GM19468 (cell line): Measurements from ENCODE around the gene ZPBP2.
"Not testable (repeated sequence)": the region's sequence is repeated elsewhere in the genome, so short reads cannot be mapped to it uniquely, and the experiment has no call there.

Experiments used
- ATAC-seq: cut with Tn5 transposase; IDR thresholded peaks from one replicate; pipeline ENCODE4 v1.9.1; 2021; ENCODE audit warnings: mild to moderate bottlenecking, moderate library complexity, moderate number of reproducible peaks; ENCODE audit not compliant: unreplicated experiment; ENCODE audit errors: extremely low read depth

The ZPBP2 gene

DNA sequence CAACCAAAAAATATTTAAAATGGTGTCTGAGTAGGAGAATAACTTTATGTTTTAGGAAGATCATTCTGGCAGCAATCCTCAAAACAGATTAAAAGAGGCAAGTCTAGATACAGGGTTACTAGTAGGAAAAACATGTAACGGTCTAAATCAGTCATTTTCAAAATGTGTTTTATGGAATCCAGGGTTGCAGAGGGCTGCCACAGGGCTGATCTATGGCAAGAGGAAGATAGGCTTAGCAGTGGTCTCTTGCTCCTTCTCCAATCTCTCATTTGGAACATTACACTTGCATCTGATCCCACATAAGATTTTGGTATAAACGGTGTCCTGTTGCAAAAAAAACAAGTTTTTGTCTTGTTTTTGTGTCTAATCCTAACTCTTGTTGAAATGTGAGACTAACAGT, 13.1 kb upstream of the ZPBP2 start:
- no peak for ATAC-seq

DNA sequence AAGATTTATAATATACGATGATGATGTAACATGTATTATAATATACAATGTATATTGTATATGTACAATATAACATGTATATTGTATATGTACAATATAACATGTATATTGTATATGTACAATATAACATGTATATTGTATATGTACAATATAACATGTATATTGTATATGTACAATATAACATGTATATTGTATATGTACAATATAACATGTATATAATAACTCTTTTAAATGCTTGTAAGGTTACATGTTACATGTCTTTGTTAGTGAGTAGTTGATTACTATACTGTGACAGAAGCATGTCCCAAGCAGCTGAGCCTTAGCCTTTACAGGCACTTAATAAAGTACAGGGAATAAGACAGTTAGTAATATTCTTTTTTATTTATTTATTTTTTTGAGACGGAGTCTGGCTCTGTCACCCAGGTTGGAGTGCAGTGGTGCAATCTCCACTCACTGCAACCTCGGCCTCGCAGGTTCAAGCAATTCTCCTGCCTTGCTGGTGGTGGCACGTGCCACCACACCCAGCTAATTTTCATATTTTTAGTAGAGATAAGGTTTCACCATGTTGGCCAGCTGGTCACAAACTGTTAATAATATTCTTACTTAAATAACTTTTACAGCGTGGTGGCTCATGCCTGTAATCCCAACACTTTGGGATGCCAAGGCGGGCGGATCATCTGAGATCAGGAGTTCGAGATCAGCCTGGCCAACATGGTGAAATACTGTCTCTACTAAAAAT, 11.9 kb upstream of the ZPBP2 start:
- ATAC-seq: not testable (repeated sequence)

DNA sequence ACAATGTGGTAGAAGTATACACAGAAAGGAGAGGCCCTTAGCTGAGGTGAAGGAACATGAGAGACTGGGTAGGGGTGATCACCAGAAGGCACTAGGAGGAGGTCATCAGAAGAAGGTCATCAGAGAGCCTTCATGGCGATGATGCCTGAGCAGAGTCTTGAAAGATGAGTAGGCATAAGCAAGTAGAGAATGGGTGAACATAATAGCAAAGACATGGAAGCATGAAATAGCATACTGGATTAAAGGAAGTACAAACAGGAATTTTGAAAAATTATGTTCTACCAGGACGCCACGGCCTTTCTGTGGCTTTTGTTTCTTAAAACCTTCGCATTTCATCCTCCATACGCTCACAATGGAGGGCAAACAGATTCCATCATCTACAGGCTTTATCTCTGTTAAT, 6.8 kb upstream of the ZPBP2 start:
- no peak for ATAC-seq

DNA sequence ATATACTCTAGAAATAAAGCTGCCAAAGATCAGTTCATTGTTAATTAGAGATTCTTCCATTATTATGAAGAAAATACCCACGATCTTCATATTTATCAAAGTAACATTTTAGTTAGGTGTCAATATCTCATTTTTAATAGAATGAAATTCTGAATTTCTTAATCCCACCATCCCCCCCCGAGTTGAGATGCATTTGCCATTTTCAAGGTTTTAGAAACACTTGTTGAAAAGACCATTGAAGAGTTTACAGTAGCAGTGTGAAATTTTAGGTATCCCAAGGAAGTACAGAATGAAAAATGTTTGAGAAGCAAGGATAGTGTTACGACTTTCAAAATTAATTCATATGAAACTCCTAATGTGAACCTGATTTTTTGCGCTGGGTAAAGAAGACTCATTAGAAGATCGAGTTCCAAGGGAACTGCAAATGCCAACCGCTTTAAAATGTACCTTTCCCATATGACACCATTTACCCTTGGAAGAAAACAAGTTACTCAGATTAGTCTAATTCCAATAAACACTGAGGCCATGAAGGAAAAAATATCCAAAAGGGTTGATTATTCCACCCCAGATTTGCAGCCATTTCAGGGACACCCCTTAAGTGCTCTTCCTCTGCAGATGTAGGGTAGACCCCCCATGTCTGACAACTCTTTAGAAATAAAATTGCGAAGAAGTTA, 4.6 kb upstream of the ZPBP2 start:
- no peak for ATAC-seq

DNA sequence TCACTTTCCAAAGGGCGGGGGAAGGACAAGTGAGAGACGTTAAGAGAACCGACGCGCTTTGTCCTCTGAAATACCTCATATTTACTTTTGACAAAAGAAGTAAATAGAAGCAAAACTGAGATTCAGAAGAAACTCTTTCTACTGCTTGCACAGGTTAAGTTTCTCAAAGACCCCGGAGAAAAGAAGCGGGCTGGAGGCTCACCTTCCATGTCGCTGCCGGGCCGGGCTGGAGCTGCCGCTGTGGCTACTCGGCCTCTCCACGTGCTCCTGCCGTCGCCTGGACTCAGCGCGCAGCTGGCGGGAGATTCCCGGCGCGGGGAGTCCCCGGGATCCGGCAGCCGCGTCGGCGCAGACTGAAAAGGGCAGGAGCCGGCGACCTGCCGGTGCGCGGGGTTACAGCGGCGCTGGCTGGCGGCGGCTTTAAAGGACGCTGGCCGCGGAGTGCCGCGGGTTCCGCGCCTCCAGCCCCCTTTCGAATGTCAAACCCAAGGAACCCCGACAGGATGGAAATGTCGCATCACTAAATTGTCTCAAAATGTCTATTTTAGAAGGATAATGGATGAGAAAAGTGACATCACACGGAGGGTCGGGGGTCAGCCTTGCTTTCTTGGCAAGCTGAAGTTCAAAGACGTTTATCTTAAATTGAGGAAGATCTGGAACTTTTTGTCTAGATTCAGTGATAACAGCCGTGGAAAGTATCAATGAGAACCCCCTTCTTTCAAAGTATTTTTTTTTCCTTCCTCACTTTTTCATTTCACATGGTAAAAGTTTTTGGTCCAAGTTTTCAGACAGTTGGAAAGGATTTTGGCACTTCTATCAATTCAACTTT, 3.9 kb upstream of the ZPBP2 start, which contains the start of gene IKZF3:
Gene IKZF3, minus strand, starts transcription at position 395 of the 829 bp plus-strand sequence. Its CDS starts 186 bp downstream, at position 209.
- peak; percentile 25 for ATAC-seq

DNA sequence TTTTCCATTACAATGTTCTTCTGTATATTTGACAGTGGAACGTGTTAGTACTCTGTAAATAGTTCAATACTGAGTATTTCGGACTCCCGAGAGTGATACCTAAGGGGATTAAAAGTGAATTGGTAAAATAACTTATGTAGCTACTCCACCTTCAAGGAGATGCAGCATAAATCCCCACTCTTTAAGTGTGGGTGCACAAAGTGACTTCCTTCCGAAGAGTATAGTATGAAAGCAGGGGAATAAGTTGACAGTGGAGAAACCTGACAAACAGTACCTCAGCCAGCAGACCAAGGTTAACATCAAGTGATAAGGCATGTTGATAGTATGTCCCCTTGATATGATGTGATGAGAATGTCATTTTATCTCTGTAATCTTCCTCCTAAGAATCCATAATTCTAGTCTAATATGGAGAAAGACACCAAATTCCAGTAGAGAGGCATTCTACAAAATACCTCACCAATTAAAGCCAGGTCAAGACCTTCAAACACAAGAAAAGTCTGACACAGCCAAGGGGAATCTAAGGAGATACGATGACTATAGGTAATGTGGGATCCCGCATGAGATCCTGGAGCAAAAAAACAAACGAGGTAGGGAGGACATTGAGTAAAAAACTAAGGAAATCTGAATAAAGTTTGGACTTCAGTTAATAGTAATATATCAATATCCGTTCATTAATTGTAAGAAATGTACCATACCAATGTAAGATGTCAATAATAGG, 1.8 kb upstream of the ZPBP2 start:
- no peak for ATAC-seq

DNA sequence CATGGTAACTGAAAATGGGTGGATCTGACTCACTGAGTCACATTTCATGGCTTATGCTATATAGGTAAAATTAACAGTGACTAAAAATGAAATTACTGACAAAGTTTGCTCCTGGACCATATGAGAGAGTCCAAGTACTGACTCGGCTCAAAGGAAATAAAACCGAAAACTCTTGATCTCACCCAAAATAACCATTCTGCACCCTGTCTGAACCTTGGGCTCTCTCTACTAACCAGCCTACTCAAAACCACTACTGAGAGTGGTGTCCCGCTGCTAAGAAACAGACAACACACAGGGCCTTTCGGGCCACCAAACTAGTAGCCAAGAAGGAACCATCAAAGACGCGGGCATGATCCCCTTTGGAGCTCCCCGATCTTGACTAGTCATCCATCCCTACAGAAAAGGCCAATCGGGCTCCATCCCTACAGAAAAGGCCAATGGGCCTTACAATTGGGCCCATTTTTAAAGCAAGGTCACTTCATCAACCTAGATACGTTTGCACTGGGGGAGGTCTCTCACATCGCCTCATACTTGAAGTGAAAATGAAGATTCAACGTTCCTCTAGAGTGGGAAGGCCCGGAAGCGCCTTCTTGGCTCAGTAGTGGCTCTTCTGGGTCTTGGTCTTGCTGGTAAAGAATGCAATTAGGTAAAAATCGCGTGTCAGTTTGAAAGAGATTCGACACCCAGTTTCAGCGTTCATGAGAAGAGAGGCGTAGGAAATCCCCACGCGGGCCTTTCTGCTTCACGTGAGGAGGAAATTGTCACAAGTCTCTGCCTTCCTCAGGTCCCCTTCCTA, 720 bp upstream of the ZPBP2 start:
- no peak for ATAC-seq

DNA sequence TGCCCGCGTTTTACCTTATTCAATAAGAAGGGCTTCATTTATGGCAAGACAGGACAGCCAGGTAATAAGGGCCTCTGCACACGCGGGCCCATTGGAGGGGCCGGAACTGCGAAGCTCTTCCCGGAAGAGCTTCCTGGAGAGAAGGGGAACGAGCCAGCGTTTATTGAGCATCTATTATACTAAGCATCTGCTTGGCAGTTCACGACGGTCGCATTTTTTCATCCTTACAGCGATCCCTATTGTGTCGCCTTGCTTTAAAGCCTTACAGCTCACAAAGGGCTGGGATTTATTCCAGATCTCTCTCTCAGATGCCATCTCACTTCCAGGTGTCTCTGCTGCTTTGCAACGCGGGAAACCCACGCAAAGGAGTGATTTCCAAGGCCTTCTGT, 546 bp downstream of the ZPBP2 start:
- ATAC-seq: no peak

DNA sequence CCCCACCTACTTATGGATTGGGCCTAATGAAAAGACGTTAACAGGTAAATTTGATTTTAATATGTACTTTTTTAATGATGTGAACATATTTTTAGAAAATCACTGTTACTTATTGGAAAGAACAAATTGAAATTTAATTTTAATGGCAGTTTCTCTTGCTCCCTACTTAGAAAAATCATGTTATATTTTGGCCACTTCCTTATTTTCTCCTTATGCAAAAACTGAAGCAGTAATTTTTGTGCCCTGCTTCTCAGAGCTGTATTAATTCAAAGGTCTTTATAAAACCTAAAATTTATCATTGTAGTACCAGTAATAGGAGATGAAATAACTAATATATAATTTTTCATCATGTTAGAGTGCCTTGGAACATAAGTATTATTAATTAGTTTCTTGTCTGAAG, 2.8 kb downstream of the ZPBP2 start:
- ATAC-seq: no peak

DNA sequence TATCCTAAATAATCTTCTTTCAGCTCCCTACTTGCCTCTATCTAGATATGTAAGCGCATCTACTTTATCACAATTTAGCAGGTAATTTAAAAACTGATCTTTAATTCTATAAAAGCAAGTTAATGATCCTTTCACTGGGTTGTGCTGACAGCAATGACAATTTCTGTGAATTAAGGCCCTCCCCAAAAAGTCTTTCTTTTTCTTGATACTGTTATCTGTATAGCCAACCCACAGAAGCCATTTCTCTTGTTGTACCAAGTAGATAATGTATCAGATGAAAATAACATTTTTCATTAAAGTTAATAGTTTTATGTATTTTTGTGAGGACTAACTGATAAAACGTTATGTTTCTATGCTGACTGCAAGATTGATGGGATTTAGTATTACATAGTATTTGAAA, 3.8 kb downstream of the ZPBP2 start:
- no peak for ATAC-seq

DNA sequence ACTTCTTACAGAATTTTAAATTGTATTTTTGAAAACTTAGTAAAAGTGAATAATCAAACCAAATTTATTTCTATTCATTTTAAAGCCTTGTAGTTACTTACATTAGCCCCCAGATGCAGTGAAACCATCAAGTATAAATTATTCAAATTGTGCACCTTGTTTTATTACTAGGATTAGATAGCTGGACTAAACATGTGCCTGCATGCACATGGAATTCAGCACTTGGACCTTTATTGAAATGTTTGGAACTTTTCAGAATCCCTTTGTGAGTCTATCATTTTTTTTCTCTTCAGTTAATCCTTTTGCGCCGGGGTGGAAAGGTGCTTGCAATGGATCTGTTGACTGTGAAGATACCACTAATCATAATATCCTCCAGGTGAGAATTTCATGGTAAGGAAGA, 4.7 kb downstream of the ZPBP2 start:
- ATAC-seq: no peak

DNA sequence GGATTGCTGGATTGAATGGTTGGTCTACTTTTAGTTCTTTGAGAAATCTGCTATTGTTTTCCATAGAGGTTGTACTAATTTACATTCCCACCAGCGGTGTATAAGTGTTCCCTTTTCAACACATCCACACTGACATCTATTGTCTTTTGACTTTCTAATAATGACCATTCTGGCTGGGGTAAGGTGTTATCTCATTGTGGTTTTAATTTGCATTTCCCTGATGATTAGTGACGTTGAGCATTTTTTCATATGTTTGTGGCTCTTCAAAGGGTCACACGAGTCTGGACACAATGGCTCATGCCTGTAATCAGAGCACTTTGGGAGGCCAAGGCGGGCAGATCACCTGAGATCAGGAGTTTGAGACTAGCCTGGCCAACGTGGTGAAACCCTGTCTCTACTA, 18.1 kb downstream of the ZPBP2 start:
- not testable (repeated sequence) for ATAC-seq

DNA sequence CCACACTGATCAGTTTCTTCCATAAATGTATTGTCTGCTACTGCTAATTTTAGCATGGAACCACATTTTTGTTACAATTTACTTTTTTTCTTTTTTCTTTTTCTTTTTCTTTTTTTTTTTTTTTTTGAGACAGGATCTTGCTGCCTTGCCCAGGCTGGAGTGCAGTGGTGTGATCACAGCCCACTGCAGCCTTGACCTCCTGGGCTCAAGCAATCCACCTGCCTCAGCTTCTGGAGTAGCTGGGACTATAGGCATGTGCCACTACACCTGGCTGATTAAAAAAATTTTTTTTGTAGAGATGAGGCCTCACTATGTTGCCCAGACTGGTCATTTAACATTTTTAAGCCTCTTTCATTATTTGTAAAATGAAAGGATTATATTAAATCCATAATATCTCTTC, 19.1 kb downstream of the ZPBP2 start:
- ATAC-seq: no peak

DNA sequence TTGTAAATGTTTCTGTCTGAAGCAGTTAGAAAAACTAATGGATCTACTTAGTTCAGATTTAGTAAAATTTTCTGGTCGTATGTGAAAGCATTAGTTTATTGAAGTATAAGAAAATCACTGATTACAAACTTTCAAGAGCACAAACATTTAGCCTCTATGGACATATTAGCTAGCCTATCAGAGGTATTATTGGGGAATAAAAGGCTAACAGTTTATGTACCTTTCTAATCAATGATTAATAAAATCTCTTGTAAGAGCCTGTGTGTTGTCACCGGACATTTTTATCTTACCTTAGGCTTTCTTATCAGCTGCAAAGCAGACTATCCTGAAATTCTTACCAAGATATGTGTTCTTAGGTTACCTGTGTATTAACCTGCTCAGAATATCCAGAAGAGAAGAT, 21.2 kb downstream of the ZPBP2 start:
- no peak for ATAC-seq

DNA sequence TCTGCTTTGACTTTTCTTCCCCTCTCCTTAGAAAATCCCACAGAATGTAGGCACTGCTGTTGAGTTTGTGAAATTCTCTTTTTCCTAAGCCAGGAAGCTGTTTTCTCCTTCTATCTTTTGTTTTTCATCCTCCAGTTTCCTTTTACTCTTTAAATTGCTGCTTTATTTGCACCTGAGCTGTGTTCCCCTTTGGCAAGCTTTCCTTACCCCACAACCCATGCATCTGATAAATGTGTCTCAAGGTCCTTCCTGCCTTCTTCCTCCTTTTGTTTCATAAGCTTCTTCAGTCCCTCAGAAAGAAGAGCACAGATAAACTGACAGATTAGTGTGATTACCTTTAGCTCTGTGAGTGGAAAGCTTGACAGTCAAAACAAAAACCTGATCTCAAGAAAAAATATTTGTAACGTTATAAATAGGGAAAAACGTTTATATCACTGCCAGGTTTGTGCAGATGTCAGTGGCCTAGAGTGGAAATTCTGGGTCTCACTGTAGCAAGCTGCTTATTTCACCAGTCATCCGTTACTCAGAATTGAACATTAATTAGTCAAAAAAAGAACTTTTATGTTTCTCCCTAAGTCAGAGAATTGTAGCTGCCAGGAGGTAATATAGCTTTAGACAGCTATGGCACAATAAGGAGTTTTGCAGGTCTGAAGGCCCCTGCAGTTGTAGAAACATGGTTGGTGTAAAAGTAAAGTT, 26.8 kb downstream of the ZPBP2 start:
- no peak for ATAC-seq

DNA sequence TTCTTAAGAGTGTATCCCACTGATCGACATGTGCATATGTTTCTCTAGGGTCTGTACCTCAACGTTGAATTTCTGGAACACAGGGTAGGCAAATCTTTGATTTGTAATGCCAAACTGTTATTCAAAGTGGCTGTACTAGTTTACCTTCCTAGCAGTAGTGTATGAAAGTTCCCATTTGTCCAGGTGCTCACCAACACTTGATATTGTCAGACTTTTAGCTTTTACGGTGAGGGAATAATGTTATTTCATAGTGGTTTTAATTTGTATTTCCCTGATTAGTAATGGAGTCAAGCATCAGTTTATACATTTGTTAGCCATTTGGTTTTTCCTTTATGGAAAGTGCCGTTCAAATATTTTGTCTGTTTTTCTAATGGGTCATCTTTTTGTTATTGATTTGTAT, 30.1 kb downstream of the ZPBP2 start:
- no peak for ATAC-seq

DNA sequence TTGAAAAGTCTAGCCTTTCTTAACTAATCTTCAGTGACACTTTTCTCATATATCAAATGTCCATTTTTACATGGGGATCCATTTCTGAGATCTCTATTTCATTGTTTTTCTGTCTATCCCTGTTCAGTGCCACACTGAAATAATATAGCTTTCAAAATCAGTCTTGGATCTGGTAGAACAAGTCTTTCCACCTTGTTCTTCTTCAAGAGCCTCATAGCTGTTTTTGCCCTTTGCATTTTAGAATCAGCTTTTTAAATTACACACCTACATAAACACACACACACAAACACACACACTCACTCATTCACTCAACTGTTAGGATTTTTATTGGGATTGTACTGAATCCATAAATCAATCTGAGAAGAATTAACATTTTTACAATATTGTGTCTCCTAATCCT, 31.2 kb downstream of the ZPBP2 start:
- no peak for ATAC-seq

DNA sequence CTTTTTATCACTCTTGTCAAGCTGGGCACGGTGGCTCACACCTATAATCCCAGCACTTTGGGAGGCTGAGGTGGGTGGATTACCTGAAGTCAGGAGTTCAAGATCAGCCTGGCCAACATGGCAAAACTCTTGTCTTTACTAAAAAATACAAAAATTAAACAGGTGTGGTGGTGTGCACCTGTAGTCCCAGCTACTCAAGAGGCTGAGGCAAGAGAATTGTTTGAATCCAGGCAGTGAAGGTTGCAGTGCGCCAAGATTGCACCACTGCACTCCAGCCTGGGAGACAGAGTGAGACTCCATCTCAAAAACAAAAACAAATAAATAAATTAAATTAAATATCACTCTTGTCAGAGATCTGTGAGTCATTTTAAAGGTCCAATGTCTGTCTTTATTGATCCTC, 34.0 kb downstream of the ZPBP2 start:
- not testable (repeated sequence) for ATAC-seq
